GM12891 (cell line): ENCODE data around the gene RAPGEF4.

Experiments
- PAX5 ChIP-seq: IDR thresholded peaks from 2 replicates; pipeline ENCODE4 v1.6.1; 2011; ENCODE audit warnings: low read length, moderate library complexity, mild to moderate bottlenecking; ENCODE audit not compliant: insufficient read depth, severe bottlenecking
- POLR2A ChIP-seq: IDR thresholded peaks from 2 replicates; pipeline ENCODE4 v1.6.1; 2011; ENCODE audit warnings: low read depth, low read length, control low read depth
- POLR2AphosphoS5 ChIP-seq: IDR thresholded peaks from 2 replicates; pipeline ENCODE4 v1.6.1; 2011; ENCODE audit warnings: low read depth, low read length, control low read depth
- SPI1 ChIP-seq: IDR thresholded peaks from 2 replicates; pipeline ENCODE4 v1.6.1; 2011; ENCODE audit warnings: low read depth, low read length, control low read depth
- TAF1 ChIP-seq: IDR thresholded peaks from 2 replicates; pipeline ENCODE4 v1.6.1; 2011; ENCODE audit warnings: low read depth, low read length, control low read depth

- TF ChIP-seq POLR2AphosphoS5 (no peak), POLR2A (no peak), PAX5 (no peak), TAF1 (no peak), SPI1 (no peak)
Measured at GRCh38 chr2:172922306-172922705, 186.7 kb downstream of the RAPGEF4 start.
